HepG2 (cell line): ENCODE data around the gene MED25. TPM values are rescaled to one million over a fixed set of nuclear protein-coding genes. Genes with fewer than 3 reads are reported as not detected.

Experiments used
- DMAP1 ChIP-seq: IDR thresholded peaks from 2 replicates; pipeline ENCODE4 v1.6.1; 2016
- ESRRA ChIP-seq: sonication (generic); formaldehyde crosslinking; IDR thresholded peaks from 2 replicates; pipeline ENCODE4 v1.5.1; 2020; ENCODE audit warnings: mild to moderate bottlenecking, low read depth, missing genetic modification reagents
- FOXM1 ChIP-seq: sonication (generic); formaldehyde crosslinking; IDR thresholded peaks from 2 replicates; pipeline ENCODE4 v1.5.0; 2020; ENCODE audit warnings: missing genetic modification reagents
- KDM1A ChIP-seq: IDR thresholded peaks from 2 replicates; pipeline ENCODE4 v1.6.1; 2016; ENCODE audit warnings: missing compliant biosample characterization
- KMT2A ChIP-seq: sonication (generic); formaldehyde crosslinking; IDR thresholded peaks from 2 replicates; pipeline ENCODE4 v1.4.0; 2020; ENCODE audit warnings: missing genetic modification reagents
- NCOA1 ChIP-seq: sonication (generic); formaldehyde crosslinking; IDR thresholded peaks from 2 replicates; pipeline ENCODE4 v1.9.0; 2021; ENCODE audit warnings: missing genetic modification reagents
- PAF1 ChIP-seq: IDR thresholded peaks from 2 replicates; pipeline ENCODE4 v1.6.1; 2016; ENCODE audit warnings: missing genetic modification reagents, missing compliant biosample characterization
- SNAI1 ChIP-seq: sonication (generic); formaldehyde crosslinking; IDR thresholded peaks from 2 replicates; pipeline ENCODE4 v1.5.0; 2020; ENCODE audit warnings: mild to moderate bottlenecking, missing genetic modification reagents, borderline replicate concordance
- TBX3 ChIP-seq: fragments of 450-650 bp; IDR thresholded peaks from 2 replicates; pipeline ENCODE4 v1.6.1; 2017; ENCODE audit warnings: antibody characterized with exemption, mild to moderate bottlenecking, inconsistent platforms, borderline replicate concordance
- ZFP62 ChIP-seq: sonication (generic); formaldehyde crosslinking; IDR thresholded peaks from 2 replicates; pipeline ENCODE4 v1.4.0; 2020; ENCODE audit warnings: missing genetic modification reagents
- ZNF30 ChIP-seq: sonication (generic); formaldehyde crosslinking; IDR thresholded peaks from 2 replicates; pipeline ENCODE4 v1.5.0; 2020; ENCODE audit warnings: mild to moderate bottlenecking, missing genetic modification reagents
- ZNF335 ChIP-seq: sonication (generic); formaldehyde crosslinking; IDR thresholded peaks from 2 replicates; pipeline ENCODE4 v1.4.0; 2020; ENCODE audit warnings: missing genetic modification reagents
- ZNF569 ChIP-seq: sonication (generic); formaldehyde crosslinking; IDR thresholded peaks from 2 replicates; pipeline ENCODE4 v1.5.0; 2020; ENCODE audit warnings: mild to moderate bottlenecking, missing genetic modification reagents, moderate library complexity, borderline replicate concordance
- ZNF570 ChIP-seq: sonication (generic); formaldehyde crosslinking; IDR thresholded peaks from 2 replicates; pipeline ENCODE4 v1.4.0; 2020; ENCODE audit warnings: mild to moderate bottlenecking, missing genetic modification reagents, borderline replicate concordance
- ZSCAN31 ChIP-seq: sonication (generic); formaldehyde crosslinking; IDR thresholded peaks from 2 replicates; pipeline ENCODE4 v1.5.0; 2020; ENCODE audit warnings: low read depth, mild to moderate bottlenecking, missing genetic modification reagents
- polyA plus RNA-seq, 8 experiments: library from polyadenylated mRNA; depleted of rRNA in 3 of 8; stranded (reverse) in 7 of 8; unstranded in 1 of 8; fragments of >200 nt; fragmentation: Illumina TruSeq in 4 of 8; extraction: Trizol in 4 of 8; gene quantifications; 2 replicates each; pipeline versions ENCODE4 v1.2.1 to v1.2.3, GENCODE V29; 2011 to 2016; ENCODE audit warnings: low read depth in 4 of 8, missing spikeins in 1 of 8, mixed read lengths in 1 of 8; ENCODE audit not compliant: insufficient read depth in 1 of 8
- total RNA-seq, 5 experiments: library from RNA; depleted of rRNA; stranded (reverse); fragments of >200 nt; fragmentation: Illumina TruSeq; extraction: Trizol; gene quantifications; 2 replicates each; pipeline ENCODE4 v1.2.3, GENCODE V29; 2016; ENCODE audit warnings: low read depth in 1 of 5
- TF ChIP-seq, protein P1 (sequence below): sonication (generic); formaldehyde crosslinking; conservative IDR thresholded peaks from 2 replicates; pipeline ENCODE4 v1.4.0; 2020; ENCODE audit warnings: missing genetic modification reagents
- TF ChIP-seq, protein P2 (sequence below): sonication (generic); formaldehyde crosslinking; IDR thresholded peaks from 2 replicates; pipeline ENCODE4 v1.4.0; 2020; ENCODE audit warnings: missing genetic modification reagents, borderline replicate concordance
- TF ChIP-seq, protein P3 (sequence below): sonication (generic); formaldehyde crosslinking; IDR thresholded peaks from 2 replicates; pipeline ENCODE4 v1.4.0; 2020; ENCODE audit warnings: mild to moderate bottlenecking, missing genetic modification reagents
- TF ChIP-seq, protein P4 (sequence below): sonication (generic); formaldehyde crosslinking; conservative IDR thresholded peaks from 2 replicates; pipeline ENCODE4 v1.8.1; 2023; ENCODE audit warnings: missing genetic modification reagents
- TF ChIP-seq, protein P5 (sequence below): sonication (generic); formaldehyde crosslinking; IDR thresholded peaks from 2 replicates; pipeline ENCODE4 v1.8.0; 2022; ENCODE audit warnings: low read depth, missing genetic modification reagents

The MED25 gene
- total and polyA plus RNA-seq, 2 of the 13 experiments (the other 11 are each of a cell fraction or from before 2014, with no cell fraction given), result 11.1 to 15.1 TPM

- TF ChIP-seq SNAI1 (CRISPR knock-in tag) (no peak), ZNF30 (no peak), NCOA1 (CRISPR knock-in tag) (no peak), ZFP62 (no peak), ZNF569 (peak; percentile 39; the same call in 1 of the 2 replicates), ZNF335 (CRISPR knock-in tag) (0 out of 2 replicates have a peak, but pooled peaks have one; percentile 4), ESRRA (no peak), ZSCAN31 (CRISPR knock-in tag) (no peak; the same call in 1 of the 2 replicates), DMAP1 (peak; percentile 71), TBX3 (no peak; the same call in 1 of the 2 replicates), FOXM1 (no peak), KDM1A (CRISPR knock-in tag) (no peak), ZNF570 (CRISPR knock-in tag) (no peak), KMT2A (CRISPR knock-in tag) (no peak), PAF1 (CRISPR knock-in tag) (no peak)
- TF ChIP-seq, protein P1, sequence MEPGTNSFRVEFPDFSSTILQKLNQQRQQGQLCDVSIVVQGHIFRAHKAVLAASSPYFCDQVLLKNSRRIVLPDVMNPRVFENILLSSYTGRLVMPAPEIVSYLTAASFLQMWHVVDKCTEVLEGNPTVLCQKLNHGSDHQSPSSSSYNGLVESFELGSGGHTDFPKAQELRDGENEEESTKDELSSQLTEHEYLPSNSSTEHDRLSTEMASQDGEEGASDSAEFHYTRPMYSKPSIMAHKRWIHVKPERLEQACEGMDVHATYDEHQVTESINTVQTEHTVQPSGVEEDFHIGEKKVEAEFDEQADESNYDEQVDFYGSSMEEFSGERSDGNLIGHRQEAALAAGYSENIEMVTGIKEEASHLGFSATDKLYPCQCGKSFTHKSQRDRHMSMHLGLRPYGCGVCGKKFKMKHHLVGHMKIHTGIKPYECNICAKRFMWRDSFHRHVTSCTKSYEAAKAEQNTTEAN (CRISPR knock-in tag), result 0 out of 2 replicates have a peak, but pooled peaks have one; percentile 56
- TF ChIP-seq, protein P2, sequence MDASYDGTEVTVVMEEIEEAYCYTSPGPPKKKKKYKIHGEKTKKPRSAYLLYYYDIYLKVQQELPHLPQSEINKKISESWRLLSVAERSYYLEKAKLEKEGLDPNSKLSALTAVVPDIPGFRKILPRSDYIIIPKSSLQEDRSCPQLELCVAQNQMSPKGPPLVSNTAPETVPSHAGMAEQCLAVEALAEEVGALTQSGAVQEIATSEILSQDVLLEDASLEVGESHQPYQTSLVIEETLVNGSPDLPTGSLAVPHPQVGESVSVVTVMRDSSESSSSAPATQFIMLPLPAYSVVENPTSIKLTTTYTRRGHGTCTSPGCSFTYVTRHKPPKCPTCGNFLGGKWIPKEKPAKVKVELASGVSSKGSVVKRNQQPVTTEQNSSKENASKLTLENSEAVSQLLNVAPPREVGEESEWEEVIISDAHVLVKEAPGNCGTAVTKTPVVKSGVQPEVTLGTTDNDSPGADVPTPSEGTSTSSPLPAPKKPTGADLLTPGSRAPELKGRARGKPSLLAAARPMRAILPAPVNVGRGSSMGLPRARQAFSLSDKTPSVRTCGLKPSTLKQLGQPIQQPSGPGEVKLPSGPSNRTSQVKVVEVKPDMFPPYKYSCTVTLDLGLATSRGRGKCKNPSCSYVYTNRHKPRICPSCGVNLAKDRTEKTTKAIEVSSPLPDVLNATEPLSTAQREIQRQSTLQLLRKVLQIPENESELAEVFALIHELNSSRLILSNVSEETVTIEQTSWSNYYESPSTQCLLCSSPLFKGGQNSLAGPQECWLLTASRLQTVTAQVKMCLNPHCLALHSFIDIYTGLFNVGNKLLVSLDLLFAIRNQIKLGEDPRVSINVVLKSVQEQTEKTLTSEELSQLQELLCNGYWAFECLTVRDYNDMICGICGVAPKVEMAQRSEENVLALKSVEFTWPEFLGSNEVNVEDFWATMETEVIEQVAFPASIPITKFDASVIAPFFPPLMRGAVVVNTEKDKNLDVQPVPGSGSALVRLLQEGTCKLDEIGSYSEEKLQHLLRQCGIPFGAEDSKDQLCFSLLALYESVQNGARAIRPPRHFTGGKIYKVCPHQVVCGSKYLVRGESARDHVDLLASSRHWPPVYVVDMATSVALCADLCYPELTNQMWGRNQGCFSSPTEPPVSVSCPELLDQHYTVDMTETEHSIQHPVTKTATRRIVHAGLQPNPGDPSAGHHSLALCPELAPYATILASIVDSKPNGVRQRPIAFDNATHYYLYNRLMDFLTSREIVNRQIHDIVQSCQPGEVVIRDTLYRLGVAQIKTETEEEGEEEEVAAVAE (CRISPR knock-in tag), result peak; percentile 21; the same call in 1 of the 2 replicates
- TF ChIP-seq, protein P3, sequence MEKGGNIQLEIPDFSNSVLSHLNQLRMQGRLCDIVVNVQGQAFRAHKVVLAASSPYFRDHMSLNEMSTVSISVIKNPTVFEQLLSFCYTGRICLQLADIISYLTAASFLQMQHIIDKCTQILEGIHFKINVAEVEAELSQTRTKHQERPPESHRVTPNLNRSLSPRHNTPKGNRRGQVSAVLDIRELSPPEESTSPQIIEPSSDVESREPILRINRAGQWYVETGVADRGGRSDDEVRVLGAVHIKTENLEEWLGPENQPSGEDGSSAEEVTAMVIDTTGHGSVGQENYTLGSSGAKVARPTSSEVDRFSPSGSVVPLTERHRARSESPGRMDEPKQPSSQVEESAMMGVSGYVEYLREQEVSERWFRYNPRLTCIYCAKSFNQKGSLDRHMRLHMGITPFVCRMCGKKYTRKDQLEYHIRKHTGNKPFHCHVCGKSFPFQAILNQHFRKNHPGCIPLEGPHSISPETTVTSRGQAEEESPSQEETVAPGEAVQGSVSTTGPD (CRISPR knock-in tag), result no peak
- TF ChIP-seq, protein P4, sequence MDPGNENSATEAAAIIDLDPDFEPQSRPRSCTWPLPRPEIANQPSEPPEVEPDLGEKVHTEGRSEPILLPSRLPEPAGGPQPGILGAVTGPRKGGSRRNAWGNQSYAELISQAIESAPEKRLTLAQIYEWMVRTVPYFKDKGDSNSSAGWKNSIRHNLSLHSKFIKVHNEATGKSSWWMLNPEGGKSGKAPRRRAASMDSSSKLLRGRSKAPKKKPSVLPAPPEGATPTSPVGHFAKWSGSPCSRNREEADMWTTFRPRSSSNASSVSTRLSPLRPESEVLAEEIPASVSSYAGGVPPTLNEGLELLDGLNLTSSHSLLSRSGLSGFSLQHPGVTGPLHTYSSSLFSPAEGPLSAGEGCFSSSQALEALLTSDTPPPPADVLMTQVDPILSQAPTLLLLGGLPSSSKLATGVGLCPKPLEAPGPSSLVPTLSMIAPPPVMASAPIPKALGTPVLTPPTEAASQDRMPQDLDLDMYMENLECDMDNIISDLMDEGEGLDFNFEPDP (CRISPR knock-in tag), result no peak
- TF ChIP-seq, protein P5, sequence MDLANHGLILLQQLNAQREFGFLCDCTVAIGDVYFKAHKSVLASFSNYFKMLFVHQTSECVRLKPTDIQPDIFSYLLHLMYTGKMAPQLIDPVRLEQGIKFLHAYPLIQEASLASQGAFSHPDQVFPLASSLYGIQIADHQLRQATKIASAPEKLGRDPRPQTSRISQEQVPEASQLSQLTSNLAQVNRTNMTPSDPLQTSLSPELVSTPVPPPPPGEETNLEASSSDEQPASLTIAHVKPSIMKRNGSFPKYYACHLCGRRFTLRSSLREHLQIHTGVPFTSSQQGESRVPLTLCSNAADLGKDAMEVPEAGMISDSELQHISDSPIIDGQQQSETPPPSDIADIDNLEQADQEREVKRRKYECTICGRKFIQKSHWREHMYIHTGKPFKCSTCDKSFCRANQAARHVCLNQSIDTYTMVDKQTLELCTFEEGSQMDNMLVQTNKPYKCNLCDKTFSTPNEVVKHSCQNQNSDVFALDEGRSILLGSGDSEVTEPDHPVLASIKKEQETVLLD (CRISPR knock-in tag), result no peak
These were observed 59.2 kb downstream of the MED25 start, which contains the start of the genes AKT1S1 and TBC1D17 (continued) for GRCh38 chr19:49877020-49877878.
